Uterus (tissue), 4 donors: ENCODE measurements around the gene COX6B1. TPM values are rescaled to one million over a fixed set of nuclear protein-coding genes. Genes with fewer than 3 reads are reported as not detected.
"Not testable (repeated sequence)": the region's sequence is repeated elsewhere in the genome, so short reads cannot be mapped to it uniquely, and the experiment has no call there.

Experiments used
- DNase-seq, 2 donors: peaks; one replicate each; pipeline ENCODE4 v3.0.0-alpha.2; 2019 to 2020
- H3K27ac ChIP-seq, 2 donors: fragments of 200-600 bp; sonication (generic); 1 replicate in 1 of 2; 2 replicates in 1 of 2; pipeline ENCODE4 v1.5.1; 2016 to 2018
- H3K27me3 ChIP-seq, 2 donors: fragments of 200-600 bp; sonication (generic); one replicate each; pipeline ENCODE4 v1.5.1; 2018 to 2019; ENCODE audit warnings: control low read depth in 1 of 2
- H3K36me3 ChIP-seq, 2 donors: fragments of 200-600 bp; sonication (generic); one replicate each; pipeline ENCODE4 v1.5.1; 2019; ENCODE audit warnings: control low read depth in 1 of 2
- H3K4me1 ChIP-seq, 2 donors: fragments of 200-600 bp; sonication (generic); one replicate each; pipeline ENCODE4 v1.5.1; 2018 to 2019; ENCODE audit warnings: control low read depth in 1 of 2
- H3K4me3 ChIP-seq, 2 donors: fragments of 200-600 bp; sonication (generic); 1 replicate in 1 of 2; 2 replicates in 1 of 2; pipeline ENCODE4 v1.5.1; 2018 to 2019; ENCODE audit warnings: mild to moderate bottlenecking in 1 of 2
- H3K9me3 ChIP-seq, 2 donors: fragments of 200-600 bp; sonication (generic); one replicate each; pipeline ENCODE4 v1.5.1; 2019; ENCODE audit warnings: control low read depth in 1 of 2
- POLR2A ChIP-seq, 2 donors: fragments of 450-650 bp; IDR thresholded peaks; one replicate each; pipeline ENCODE4 v1.6.1; 2016; ENCODE audit warnings: antibody characterized with exemption in 2 of 2, mild to moderate bottlenecking in 1 of 2, moderate library complexity in 1 of 2
- intact Hi-C: fragments of 100-400 bp; cut with DNase I; formaldehyde crosslinking; loops from one replicate; pipeline ENCODE4 v1.15.1; 2023; ENCODE audit warnings: low total_unique reads
- total RNA-seq, 4 donors: library from RNA; depleted of rRNA in 3 of 4; stranded (reverse); fragments of >200 nt in 3 of 4; gene quantifications; one replicate each; pipeline versions ENCODE4 v1.1.0 to v1.2.4, GENCODE V29; 2014 to 2023
- TF ChIP-seq, protein P1 (sequence below), 4 experiments: fragments of 200-600 bp in 2 of 4; fragments of 450-650 bp in 2 of 4; sonication (generic) in 2 of 4; IDR thresholded peaks; one replicate each; pipeline ENCODE4 v1.5.1; 2016 to 2019; ENCODE audit warnings: antibody characterized with exemption in 4 of 4, mild to moderate bottlenecking in 2 of 4, moderate library complexity in 1 of 4
- donor health status: DM: yes; HTN: yes; CAD: no.

The COX6B1 gene
- total RNA-seq, 4 donors from 2014 or later, result 47.4 to 344 (median 208) TPM

GRCh38 chr19:35644987-35645679 lies 3.0 kb upstream of the COX6B1 start:
- H3K27me3 ChIP-seq, result no peaks in the 10 kb centered on the region
- intact Hi-C loops, result no loop called here
- H3K36me3 ChIP-seq, result no peaks in the 10 kb centered on the region
- H3K9me3 ChIP-seq, result no peaks in the 10 kb centered on the region
- peak overlapping the region; percentile 49 to 51 for H3K4me3 ChIP-seq
- peaks cover 0 to 7% of the 10 kb centered on the region in 2 donors for H3K4me1 ChIP-seq
- H3K27ac ChIP-seq, result peak overlapping the region; percentile 85 to 91
- DNase-seq, result peak; percentile 92 to 93
- TF ChIP-seq, protein P1, sequence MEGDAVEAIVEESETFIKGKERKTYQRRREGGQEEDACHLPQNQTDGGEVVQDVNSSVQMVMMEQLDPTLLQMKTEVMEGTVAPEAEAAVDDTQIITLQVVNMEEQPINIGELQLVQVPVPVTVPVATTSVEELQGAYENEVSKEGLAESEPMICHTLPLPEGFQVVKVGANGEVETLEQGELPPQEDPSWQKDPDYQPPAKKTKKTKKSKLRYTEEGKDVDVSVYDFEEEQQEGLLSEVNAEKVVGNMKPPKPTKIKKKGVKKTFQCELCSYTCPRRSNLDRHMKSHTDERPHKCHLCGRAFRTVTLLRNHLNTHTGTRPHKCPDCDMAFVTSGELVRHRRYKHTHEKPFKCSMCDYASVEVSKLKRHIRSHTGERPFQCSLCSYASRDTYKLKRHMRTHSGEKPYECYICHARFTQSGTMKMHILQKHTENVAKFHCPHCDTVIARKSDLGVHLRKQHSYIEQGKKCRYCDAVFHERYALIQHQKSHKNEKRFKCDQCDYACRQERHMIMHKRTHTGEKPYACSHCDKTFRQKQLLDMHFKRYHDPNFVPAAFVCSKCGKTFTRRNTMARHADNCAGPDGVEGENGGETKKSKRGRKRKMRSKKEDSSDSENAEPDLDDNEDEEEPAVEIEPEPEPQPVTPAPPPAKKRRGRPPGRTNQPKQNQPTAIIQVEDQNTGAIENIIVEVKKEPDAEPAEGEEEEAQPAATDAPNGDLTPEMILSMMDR (IDR thresholded peaks at IDR 0.05), result no peak
- TF ChIP-seq POLR2A (IDR thresholded peaks at IDR 0.05), result no peak

DNA sequence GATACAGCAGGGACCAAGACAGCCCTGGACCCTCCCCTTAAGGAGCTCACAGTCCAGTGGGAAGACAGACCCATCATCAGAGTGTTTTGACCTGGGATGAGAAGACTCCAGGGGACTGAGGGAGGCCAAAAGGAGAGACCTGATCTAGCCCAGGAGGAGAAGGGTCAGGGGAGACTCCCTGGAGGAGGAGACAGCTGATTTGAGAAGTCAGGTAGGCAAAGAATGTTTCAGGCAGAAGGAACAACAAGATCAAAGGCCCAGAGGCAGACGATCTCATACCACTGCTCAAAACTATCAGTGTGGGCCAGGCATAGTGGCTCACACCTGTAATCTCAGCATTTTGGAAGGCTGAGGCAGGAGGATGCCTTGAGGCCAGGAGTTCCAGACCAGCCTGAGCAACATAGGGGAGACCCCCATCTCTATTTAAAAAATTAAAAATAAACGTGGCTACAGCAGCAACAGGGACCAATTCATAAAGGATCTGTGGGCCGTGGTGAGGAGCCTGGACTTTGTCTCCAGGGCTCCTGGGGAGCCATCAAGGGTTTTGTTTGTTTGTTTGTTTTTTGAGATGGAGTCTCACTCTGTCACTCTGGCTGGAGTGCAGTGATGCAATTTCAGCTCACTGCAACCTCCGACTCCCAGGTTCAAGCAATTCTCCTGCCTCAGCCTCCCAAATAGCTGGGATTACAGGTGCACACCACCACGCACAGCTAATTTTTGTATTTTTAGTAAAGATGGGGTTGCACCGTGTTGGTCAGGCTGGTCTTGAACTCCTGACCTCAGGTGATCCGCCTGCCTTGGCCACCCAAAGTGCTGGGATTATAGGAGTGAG lies 2.2 kb upstream of the COX6B1 start:
- Histone ChIP-seq H3K27ac (peak overlapping the region; percentile 85 to 91), H3K36me3 (no peaks in the 10 kb centered on the region), H3K4me1 (peaks cover 0 to 7% of the 10 kb centered on the region in 2 donors), H3K4me3 (no peak overlapping the region), H3K27me3 (no peaks in the 10 kb centered on the region), H3K9me3 (no peaks in the 10 kb centered on the region)
- intact Hi-C loops, result no loop called here
- TF ChIP-seq, protein P1 (IDR thresholded peaks at IDR 0.05), result no peak
- TF ChIP-seq POLR2A (IDR thresholded peaks at IDR 0.05), result no peak
- no peak for DNase-seq

DNA sequence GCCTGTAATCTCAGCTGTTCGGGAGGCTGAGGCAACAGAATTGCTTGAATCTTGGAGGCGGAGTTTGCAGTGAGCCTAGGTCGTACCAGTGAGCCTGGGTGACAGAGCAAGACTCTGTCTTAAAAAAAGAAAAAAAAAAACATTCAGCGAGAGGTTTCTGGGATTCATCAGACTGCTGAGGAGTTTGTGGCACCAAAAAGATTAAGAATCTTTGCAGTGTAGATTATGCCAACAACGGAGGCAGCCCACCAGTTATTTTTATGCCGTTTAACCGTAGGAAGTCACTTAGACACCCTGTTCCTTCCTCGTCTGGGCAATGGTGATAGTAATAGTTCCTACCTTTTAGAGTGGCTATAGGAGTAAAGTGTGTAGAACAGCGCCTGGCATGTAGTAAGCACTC lies 2.5 kb downstream of the COX6B1 start:
- Histone ChIP-seq H3K36me3 (no peaks in the 10 kb centered on the region), H3K4me1 (peaks cover 0 to 7% of the 10 kb centered on the region in 2 donors), H3K9me3 (no peaks in the 10 kb centered on the region), H3K4me3 (no peak overlapping the region), H3K27me3 (no peaks in the 10 kb centered on the region), H3K27ac (no peak overlapping the region)
- DNase-seq, result no peak
- TF ChIP-seq, protein P1 (IDR thresholded peaks at IDR 0.05), result no peak
- no peak for TF ChIP-seq POLR2A (IDR thresholded peaks at IDR 0.05)
- intact Hi-C loops, result no loop called here

DNA sequence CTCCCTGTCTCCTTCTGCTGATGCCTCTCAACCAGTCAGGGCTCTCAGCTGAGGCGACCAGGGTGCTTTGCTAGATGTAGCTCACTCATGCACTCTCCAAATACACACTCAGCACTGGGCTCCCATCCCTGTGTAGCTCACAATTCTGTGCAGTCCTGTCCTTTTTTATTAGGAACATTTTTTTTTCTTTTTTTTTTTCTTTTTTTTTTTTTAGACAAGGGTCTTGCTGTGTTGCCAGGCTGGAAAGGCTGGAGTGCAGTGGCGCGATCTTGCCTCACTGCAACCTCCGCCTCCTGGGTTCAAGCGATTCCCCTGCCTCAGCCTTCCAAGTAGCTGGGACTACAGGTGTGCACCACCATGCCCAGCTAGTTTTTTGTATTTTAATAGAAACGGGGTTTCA lies 6.7 kb downstream of the COX6B1 start:
- H3K27me3 ChIP-seq, H3K4me3 ChIP-seq, H3K4me1 ChIP-seq, H3K36me3 ChIP-seq, H3K27ac ChIP-seq, intact Hi-C loops, DNase-seq, H3K9me3 ChIP-seq: not testable (repeated sequence)

GRCh38 chr19:35655600-35655999 lies 7.5 kb downstream of the COX6B1 start:
- DNase-seq, result no peak
- no peaks in the 10 kb centered on the region for H3K27me3 ChIP-seq
- no peaks in the 10 kb centered on the region for H3K36me3 ChIP-seq
- no peaks in the 10 kb centered on the region for H3K4me1 ChIP-seq
- no peaks in the 10 kb centered on the region for H3K9me3 ChIP-seq
- no peak overlapping the region for H3K4me3 ChIP-seq
- no peak overlapping the region for H3K27ac ChIP-seq
- TF ChIP-seq, protein P1 (IDR thresholded peaks at IDR 0.05), result no peak
- TF ChIP-seq POLR2A (IDR thresholded peaks at IDR 0.05), result no peak
- intact Hi-C loops, result no loop called here
